Stimulated activated CD4-positive, alpha-beta T cell treated with anti-CD3 and anti-CD28 coated beads, Interleukin-2, amount 100 ng/mL, for 48 hours (primary cell): ENCODE data around the gene RIMBP2.

Experiments used
- DNase-seq, 2 donors: peaks; one replicate each; pipeline ENCODE4 v3.0.0-alpha.2; 2020

Gene RIMBP2

DNA sequence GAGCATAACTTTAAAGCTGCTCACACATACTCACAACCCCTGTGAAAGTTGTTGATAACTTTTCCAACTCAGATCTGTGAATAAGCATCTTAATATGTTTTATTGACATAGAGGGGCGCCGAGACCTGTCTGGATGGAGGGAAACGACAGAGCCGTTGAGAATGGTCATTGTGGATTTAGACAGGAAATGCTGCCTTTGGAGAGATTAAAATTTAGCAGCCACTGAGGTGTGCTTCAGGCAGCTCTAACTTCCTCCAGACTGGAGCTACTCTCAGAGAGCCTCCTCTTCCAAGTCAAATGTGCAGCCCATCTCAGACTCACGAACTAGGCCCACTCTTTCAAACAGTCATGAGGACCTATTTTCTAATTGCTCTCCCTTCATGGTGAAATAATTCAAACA lies 90.9 kb downstream of the RIMBP2 start:
- DNase-seq, result no peak

DNA sequence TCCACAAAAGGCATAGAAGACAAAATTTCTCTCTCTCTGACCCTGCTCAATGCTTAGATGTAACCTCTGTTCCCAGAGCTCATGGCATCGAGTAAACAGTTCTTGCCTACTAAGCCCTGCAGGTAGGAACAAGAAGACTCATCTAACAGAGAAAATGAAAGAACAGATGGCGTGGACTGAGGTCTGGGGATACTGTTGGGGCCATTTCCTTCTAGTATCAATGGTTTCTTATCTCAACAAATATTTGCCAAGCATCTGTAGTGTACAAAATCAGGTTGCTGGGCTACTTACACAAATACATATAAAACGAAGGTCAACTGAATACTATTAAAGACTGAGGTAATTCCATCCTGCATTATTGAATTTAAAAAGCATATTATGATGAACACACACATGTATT lies 93.3 kb downstream of the RIMBP2 start:
- DNase-seq, result no peak

DNA sequence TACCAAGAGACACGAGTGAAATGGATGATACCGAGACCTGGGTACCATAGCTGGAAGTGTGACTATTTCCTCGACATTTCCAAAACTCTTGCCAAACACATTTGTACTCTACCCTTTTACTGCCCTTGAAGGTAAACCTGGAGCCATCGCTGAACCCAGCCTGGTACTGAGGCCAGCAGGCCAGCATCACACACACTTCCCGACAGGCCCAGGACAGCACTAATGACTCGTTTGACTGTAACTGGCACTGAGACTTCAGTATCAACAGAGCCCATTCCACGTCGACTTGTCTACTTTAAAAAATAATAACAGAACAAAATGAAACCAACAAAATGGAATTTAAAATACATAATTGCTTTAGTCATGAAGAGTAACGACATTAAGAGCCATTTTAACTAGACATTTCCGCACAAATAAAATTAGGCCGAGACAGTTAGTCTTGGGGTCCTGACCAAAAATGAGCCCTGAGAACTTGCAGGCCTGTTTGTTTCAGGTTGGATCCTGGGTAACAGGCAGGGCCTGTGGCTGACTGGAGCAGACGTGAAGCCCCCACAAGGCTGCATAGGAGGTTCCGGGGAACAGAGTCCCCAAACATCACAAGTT lies 94.3 kb downstream of the RIMBP2 start:
- no peak for DNase-seq

DNA sequence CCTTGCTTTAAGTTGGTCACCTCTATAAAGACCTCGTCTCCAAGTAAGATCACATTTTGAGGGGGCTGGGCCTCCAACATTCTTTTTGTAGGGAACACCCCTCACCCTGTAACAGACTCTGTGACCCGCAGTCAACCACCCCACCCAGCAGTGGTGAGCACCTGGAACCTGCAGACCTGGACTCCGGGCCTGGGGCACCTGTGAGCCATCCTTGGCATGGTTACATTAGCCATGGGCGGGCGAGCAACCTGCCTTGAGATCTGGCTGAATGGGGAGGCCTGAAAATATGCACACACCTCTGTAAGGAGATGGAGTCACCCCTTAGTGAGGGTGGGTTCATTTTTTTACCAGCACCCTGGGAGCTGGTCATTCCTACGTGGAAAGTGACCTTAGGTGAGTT lies 95.3 kb downstream of the RIMBP2 start:
- no peak for DNase-seq

DNA sequence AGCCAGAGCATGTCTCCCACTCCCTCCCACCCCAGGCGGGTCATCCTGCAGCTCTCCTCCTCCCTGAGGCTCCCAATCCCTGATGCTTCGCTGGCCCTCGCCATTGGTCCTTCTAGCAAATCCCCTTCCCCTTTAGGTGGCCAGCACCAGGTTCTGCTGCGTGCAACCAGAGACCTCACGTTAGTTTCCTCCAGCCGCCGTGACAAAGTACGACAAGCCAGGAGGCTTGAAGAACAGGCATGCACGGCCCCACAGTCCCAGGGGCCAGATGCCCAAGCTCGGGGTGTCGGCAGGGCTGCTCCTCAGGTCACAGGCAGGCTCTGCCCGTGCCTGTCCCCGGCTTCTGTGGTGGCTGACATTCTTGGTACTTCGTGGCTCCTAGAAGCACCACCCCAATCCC lies 95.8 kb downstream of the RIMBP2 start:
- no peak for DNase-seq

DNA sequence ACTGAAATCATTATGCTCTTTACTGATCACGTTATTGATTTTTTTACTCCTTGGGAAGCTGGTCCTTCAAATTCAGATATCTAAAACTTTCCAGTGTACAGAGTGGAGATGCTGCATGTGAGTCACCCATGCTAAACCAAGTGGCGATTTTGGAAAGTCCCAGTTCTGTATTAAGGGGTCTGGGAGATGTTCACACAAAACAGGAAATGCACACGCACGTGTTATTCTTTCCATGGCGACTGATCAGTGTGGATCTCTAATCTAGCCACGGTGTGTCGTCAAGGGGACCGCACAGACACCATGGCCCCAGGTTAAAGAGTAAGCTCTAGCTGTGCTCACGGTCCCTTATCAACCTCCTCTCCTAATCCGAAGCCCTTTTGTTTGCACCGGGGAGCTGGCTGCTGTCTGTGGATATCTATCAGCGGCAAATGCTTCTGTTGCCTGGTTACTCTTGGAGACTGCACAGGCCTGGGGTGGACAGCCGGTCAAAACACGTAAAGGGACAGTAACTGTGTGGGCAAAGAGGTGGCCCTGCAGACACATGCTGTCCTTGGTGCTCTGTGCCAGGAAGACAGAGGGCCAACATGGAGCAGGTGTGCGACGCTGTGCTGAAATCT lies 96.6 kb downstream of the RIMBP2 start:
- no peak for DNase-seq

DNA sequence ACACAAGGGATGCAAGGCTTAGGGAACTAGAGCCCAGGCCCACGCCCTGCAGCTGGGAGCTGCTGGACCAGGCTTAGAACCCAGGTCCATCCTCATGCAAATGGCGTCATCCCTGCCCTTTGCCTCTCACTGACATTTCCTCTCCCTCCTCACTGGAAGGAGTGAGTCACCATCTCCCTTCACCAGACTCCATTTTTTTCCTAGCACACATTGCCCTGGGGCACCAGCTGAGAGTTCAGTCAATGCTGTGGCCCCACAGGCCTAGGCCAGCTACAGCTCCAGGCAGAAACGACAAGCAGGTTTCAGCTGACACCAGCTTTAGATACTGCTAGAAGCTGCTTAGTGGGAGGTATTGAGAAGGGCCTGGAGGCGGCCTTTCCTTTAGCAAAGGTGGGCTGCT lies 98.9 kb downstream of the RIMBP2 start:
- DNase-seq, result no peak

DNA sequence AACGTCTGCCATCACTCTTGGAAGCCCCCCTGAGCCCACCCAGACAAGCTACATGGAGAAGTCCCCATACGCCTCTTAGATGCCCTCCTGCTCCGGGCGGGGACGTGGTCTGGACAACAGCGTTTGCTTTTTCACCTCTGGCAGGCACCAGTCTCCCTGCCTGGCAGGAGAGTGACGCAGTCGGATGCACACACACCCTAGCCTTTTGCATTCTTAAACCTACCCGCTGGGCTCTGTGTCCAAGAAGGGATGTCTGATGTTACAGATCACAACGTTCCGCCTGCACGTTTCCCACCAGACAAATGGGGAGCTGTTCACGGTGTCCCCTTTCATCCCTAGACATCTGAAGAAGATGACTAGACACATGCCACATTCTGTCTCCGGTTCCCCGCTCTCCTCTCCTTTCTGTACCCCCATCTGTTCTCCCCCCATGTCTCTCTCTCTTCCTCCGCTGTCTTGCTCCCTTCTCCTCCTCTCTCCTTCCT lies 100.2 kb downstream of the RIMBP2 start:
- DNase-seq, result no peak

DNA sequence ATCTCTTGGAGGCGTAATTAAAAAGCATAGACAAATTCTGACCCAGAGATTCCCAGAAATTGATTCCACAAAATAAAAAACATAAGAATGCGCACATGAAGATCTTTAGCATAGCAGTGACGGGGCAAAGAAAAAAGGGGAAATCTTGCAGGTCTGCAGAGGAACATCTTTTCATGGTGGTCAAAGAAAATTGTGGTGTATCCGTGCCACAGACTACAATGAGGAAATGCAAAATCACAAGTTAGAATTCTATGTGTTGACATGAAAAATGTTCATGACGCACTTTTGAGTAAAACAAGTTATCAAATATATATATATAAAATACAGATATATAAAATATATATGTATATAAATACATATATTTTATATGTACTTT lies 101.6 kb downstream of the RIMBP2 start:
- DNase-seq, result no peak

DNA sequence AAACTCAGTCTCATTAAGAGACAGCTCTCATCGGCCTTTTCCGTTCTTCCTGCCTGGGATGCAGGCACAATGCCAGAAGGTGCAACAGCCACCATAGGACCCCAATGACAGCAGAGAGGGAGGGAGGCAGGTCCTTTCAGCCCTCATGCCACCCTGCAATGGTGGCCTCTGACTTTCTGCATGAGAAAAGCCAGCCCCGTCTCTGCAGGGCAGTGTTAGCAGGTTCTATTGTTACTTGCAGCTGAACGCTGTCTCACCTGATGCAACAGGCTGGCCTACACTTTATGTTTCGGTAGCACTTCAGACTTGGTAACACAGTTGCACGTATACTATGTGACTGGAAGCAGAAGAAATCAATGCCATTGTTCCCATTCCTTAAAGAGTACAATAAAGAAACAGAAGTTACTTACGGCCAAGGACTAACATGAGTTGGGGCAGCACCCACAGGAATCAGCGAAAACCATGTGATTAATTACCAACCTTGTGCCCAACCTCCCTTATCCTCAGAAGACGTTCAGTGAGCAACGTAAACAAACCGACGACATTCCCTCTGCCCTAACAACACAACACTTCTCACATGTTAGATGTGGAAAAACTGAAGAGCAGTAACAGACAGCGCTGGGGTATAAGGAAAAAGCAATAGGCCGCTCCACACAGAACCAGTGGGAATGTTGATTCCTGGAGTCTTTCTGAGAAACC lies 102.1 kb downstream of the RIMBP2 start:
- DNase-seq, result no peak

DNA sequence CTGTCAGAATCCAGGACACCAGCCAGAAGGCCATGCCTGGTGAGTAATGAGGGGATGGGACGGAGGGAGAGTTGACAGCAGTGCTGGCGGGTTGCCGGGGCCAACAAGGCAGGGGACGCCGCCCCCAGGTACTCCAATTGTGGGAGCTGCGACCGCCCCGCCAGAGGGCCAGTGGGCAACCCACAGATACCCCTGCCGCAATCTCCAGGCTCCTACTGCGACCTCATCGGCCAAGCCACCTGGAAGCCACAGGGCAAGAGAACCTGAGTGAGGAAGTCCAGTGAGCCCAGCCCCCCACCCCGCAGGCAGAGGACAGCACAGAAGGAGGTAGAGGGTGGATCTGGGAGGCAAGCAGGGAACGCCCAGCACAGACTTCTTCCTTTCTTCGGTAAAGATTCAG lies 103.0 kb downstream of the RIMBP2 start:
- no peak for DNase-seq

DNA sequence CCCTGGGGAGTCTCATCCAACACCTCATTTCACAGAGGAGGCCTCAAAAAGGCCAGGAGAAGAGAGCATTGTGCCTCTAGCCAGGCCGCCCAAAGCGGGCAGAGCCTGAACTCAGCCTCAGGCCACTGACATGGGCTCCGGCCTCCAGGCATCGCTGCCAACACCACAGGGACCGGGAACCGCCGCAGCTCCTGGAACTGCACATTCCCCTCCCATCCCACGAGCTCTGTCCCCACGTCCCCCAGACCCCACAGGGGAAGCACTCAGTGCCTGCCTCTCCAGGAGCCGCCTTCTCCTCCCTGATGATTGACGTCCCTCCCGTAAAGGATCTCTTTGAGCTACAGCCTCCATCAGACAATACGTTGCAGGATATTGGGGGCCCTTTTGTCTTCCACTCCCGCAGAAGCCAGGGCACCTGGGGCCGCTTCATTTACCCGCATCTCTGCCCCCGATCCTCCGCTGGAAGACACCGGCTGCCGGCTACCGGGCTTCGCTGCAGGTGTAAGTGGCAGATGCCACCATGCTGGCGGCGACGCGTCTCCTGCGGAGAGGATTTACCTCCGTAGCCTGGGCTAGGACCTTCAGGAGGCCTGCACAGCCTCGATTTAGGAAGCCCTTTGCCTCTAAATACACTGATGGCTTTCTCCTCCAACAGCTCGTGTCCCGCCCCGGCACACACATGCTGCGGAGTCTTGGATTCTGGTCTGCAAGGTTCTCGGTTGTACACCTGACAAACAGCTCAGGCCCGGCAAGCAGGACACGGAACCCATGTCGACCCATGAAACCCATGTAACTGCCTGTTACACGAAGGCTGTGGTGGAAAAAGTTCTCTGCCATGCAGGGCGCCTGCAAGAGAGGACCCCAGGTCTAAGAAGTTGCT lies 104.8 kb downstream of the RIMBP2 start:
- DNase-seq, result no peak

DNA sequence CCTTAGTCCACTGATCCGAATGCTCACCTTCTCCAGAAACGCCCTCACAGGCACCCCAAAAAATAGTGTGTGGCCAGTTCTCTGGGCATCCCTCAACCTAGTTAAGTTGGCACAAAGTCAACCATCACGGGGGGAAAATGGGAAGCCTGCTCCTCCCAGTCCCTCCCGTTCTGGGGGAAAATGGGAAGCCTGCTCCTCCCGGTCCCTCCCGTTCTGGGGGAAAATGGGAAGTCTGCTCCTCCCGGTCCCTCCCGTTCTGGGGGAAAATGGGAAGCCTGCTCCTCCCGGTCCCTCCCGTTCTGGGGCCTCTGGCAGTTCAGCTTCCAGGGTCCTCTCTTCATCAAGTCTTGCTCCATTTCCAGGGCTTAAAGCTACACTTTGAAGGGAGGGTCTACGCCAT lies 106.1 kb downstream of the RIMBP2 start:
- DNase-seq, result no peak

DNA sequence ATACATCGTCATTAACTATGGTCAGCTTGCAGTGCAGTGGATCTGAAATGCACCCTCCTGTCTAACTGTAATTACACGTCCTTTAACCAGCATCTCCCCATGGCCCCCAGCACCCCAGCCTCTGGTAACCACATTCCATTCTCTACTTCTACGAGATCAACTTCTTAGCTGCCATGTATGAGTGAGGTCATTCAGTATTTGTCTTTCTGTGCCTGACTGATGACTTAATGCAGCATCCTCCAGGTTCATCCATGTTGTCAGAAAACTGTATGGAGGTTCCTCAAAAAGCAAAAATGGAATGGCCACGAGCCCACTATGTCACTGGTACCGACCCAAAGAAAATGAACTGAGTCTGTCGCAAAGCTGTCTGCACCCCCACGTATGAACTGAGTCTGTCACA lies 107.3 kb downstream of the RIMBP2 start:
- no peak for DNase-seq

DNA sequence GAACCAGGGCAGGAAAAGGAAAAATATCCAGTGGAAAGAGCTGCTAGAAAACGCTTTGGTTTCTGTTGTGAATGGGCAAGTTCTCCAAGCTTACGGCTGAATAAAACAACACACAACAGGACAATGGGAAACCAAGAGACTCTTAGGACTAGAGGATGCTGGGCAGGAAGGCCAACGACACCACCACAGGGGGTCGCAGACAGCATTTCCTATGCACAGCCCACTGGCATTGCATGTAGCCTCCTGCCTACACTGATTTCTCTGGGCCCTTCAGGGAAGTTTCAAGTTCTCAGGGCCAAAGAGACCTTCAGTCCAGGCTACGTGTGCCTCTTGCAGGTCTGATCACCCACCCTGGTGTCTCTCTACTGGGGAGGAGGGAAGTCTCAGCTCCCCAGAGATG lies 108.0 kb downstream of the RIMBP2 start:
- DNase-seq, result no peak

DNA sequence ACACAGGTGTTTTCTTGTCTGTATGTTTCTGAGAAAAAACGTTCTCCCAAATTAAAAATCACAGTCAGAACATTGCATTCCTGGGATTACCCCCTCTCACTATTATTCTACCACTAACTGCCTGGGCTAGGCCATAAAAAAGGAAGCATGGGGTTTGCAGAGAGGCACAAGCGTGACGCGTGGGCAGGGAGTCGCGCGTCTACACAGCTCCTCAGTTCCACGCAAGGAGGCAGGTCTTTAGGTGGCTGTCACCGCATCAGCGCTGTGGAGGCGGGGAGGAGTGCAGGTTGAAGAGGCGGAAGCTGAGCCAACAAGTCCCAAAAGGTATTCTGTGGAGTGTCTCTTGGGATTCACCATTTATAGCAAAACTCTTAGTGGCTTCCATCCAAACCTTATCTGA lies 109.9 kb downstream of the RIMBP2 start:
- DNase-seq, result no peak

DNA sequence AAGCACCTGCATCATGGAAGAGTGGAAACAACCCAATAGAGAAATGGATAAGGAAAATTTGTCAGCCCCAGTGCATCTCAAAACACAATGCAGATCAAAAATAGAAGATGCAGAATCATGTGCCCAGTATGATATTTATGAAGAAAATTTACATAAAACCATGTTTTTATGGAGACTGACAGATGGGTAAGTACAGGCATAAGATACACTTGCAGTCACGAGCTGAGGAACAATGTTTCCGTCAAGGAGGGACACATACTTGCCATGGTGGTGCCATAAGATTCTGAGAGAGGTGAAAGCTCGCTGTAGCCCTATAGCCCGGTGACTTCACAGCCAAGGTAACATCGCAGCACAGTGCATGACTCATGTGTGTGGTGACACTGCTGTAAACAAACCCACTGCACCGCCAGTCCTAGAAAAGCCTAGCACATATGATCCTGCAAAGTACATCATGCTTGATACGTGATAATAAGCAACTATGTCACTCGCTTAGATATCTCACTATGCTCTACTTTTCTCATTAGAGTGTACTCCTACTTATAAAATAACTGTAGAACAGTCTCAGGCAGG lies 112.6 kb downstream of the RIMBP2 start:
- no peak for DNase-seq

DNA sequence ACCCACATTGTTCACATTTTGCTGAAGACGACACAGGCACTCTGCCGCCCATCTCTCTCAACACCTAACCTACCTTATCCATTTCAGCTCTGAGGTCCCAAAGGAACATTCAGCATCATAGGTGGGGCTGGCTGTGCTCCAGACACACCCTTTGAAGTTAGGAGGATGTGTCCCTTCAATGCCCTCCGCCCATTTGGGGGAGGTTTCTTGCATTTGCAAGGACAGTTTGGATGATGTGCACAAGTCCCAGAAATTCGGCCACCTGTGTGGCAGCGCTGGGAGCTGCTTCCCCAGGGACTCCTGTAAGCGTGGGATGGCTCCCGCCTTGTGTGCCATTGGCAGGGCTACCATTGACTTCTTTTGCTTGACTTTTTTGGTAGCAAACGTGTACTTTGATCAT lies 113.8 kb downstream of the RIMBP2 start:
- DNase-seq, result no peak

DNA sequence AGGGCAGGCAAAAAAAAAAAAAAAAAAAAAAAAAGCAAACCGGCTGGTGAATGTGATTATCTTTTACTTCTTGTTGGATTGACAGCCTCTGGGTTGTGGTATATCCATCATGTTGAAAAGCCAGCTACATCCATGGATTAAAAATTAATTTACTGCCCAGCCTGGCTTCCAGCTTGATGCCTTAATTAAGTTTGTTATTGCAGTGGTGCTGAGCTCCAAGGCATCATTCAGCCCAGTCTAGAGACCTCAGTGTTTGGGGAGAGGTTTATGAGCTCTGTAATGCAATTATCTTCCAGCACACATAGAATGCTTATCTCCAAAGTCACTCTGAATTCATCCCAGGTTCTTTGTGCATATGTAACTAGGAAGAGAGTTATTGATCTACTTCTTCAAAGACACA lies 114.8 kb downstream of the RIMBP2 start:
- DNase-seq, result no peak

DNA sequence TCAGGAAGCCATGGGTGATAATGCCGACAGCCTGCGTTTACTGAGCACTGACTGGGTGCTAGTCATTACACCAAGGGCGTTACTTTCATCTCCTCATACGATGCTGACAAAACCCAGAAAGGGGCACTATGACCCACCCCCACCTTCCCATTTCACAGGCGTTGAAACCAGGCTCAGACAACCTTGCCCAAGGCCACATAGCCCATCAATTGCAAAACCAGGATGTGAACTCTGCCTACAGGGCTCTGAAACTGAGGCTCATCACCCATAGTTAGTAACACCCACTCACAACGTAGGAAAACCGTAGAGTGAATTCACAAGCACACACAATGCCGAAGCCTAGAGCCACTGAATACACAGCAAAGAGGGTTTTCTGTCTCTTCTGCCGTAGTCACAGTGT lies 119.9 kb downstream of the RIMBP2 start:
- no peak for DNase-seq

DNA sequence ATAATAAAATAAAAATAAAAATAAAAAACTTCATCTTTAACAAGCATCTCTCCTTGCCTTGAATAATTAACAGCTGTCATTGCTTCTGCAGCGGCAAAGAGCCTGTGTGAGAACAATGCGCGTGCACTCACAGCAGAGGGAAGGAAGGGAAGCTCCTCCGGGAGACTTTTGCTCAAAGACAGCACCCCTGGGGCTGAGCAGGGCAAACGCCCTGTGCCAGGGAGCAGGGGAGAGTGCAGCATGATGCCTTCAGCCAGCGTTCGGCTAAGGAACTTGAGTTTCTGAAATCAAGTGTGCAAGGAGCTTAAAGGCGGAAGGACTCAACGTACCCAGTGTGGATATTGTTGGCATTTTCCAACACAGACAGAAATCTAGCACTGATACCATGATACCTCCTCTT lies 120.5 kb downstream of the RIMBP2 start:
- no peak for DNase-seq

DNA sequence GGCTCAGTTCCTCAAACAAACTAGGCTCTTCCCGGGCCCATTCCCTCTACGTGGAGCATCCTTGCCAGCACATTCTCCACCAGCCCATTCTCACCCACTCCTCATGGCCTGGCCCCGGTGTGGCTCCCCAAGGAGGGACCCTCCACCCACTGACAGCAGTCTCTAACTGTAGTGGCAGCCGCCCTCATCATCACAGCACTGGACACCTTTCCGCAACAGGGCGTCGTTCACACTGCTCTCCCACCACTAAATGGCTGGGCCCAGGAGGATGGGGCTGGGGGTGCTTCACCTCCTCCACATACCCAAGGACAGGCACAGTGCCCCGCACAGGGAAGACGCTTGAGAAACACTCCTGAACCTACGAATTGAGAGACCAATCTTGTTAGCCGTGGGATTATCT lies 123.0 kb downstream of the RIMBP2 start:
- DNase-seq, result no peak

DNA sequence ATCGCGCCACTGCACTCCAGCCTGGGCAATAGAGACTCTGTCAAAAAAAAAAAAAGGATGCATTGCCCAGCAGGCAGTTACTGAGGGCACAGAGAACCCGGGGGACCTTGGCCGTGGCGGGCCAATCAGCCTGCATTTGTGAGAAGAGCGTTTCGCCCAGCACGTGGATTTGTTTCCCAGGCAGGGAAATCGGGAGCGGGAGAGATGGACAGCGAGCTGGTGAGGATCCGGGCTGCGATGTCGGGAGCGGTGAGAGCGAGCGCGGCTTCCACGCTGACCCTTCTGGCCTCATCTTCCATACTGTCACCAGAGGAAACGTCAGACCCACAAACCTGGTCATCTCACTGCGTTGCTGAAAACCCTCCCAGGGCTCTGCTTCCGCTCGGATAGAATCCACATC lies 123.5 kb downstream of the RIMBP2 start:
- DNase-seq, result no peak
